ENCODE measurements around the gene C1QTNF6.

- TF ChIP-seq POLR2A (IDR thresholded peaks at IDR 0.05) (no peak), CTCF (IDR thresholded peaks at IDR 0.05) (no peak)
Observed at GRCh38 chr22:37148031-37148651, 39.9 kb downstream of the C1QTNF6 start.

All from thyroid gland (tissue), 4 donors.